Activated naive CD4-positive, alpha-beta T cell treated with anti-CD3 and anti-CD28 coated beads, Interleukin-2, amount 10 ng/mL, durations not matched to agents 7 days and 5 days (primary cell): Measurements from ENCODE around the gene PINLYP.

Experiments used
- CTCF ChIA-PET: fragments of 350-600 bp; sonication (Branson Sonifier 250); formaldehyde crosslinking; loops from one replicate; lab custom pipeline; 2021; ENCODE audit warnings: antibody characterized with exemption; lab: Charles Lee
- DNase-seq: peaks from one replicate; pipeline ENCODE4 v3.0.0-alpha.2; 2020
- H3K27ac Mint-ChIP-seq: one replicate; pipeline ENCODE4 v1.8.0; 2021; ENCODE audit warnings: mild to moderate bottlenecking, moderate library complexity, mixed read lengths
- H3K27me3 Mint-ChIP-seq: one replicate; pipeline ENCODE4 v1.8.0; 2021; ENCODE audit warnings: mild to moderate bottlenecking, mixed read lengths
- H3K36me3 Mint-ChIP-seq: one replicate; pipeline ENCODE4 v1.8.0; 2021; ENCODE audit warnings: mixed read lengths
- H3K4me1 Mint-ChIP-seq: one replicate; pipeline ENCODE4 v1.8.0; 2021; ENCODE audit warnings: mixed read lengths
- H3K4me3 Mint-ChIP-seq: one replicate; pipeline ENCODE4 v1.8.0; 2021; ENCODE audit warnings: mild to moderate bottlenecking, moderate library complexity, mixed read lengths
- H3K9me3 Mint-ChIP-seq: one replicate; pipeline ENCODE4 v1.8.0; 2021; ENCODE audit warnings: mixed read lengths

PINLYP gene

GRCh38 chr19:43624933-43625332 lies 49.3 kb downstream of the PINLYP start:
- peak; percentile 93 for DNase-seq

GRCh38 chr19:43625918-43626579 lies 50.4 kb downstream of the PINLYP start:
- Mint-ChIP-seq H3K27ac (no peak overlapping the region), H3K36me3 (no peaks in the 10 kb centered on the region)

More at GRCh38 chr19:43624933-43625332, 49.3 kb downstream of the PINLYP start:
- H3K9me3 Mint-ChIP-seq: no peaks in the 10 kb centered on the region
- peak overlapping the region; percentile 37 for H3K27ac Mint-ChIP-seq
- no peaks in the 10 kb centered on the region for H3K36me3 Mint-ChIP-seq
- no peak overlapping the region for H3K4me3 Mint-ChIP-seq
- H3K4me1 Mint-ChIP-seq: peaks cover 49% of the 10 kb centered on the region
- peaks cover 27% of the 10 kb centered on the region for H3K27me3 Mint-ChIP-seq
- CTCF ChIA-PET: interaction anchor here (1.2 kb wide), 1 partner anchor 65 kb away, joined by 3 read pairs; no protein-coding TSS in a partner anchor

GRCh38 chr19:43626838-43627237 lies 51.2 kb downstream of the PINLYP start:
- no peak overlapping the region for H3K4me3 Mint-ChIP-seq
- CTCF ChIA-PET: interaction anchor here (0.6 to 1.3 kb wide), 2 partner anchors 32 to 187 kb away, joined by 3 read pairs; no protein-coding TSS in a partner anchor
- H3K9me3 Mint-ChIP-seq: no peaks in the 10 kb centered on the region
- no peaks in the 10 kb centered on the region for H3K36me3 Mint-ChIP-seq
- peaks cover 27% of the 10 kb centered on the region for H3K27me3 Mint-ChIP-seq
- no peak for DNase-seq
- H3K4me1 Mint-ChIP-seq: peaks cover 37% of the 10 kb centered on the region
- H3K27ac Mint-ChIP-seq: no peak overlapping the region

More at GRCh38 chr19:43625918-43626579, 50.4 kb downstream of the PINLYP start:
- peak; percentile 47 for DNase-seq
- Mint-ChIP-seq H3K4me3 (no peak overlapping the region), H3K27me3 (peaks cover 27% of the 10 kb centered on the region), H3K4me1 (peaks cover 40% of the 10 kb centered on the region), H3K9me3 (no peaks in the 10 kb centered on the region)
- CTCF ChIA-PET: interaction anchor here (0.6 to 1.3 kb wide), 4 partner anchors 32 to 186 kb away, joined by 3 read pairs; no protein-coding TSS in a partner anchor

- peaks cover 46% of the 10 kb centered on the region for H3K27me3 Mint-ChIP-seq
Observed at GRCh38 chr19:43628646-43629326, 53.2 kb downstream of the PINLYP start.

GRCh38 chr19:43631491-43631890 lies 55.9 kb downstream of the PINLYP start:
- no peak overlapping the region for H3K4me3 Mint-ChIP-seq
- CTCF ChIA-PET: no interaction called here
- H3K9me3 Mint-ChIP-seq: no peaks in the 10 kb centered on the region
- H3K4me1 Mint-ChIP-seq: peaks cover 11% of the 10 kb centered on the region
- no peak overlapping the region for H3K27ac Mint-ChIP-seq
- no peaks in the 10 kb centered on the region for H3K36me3 Mint-ChIP-seq
- no peak for DNase-seq
- peaks cover 61% of the 10 kb centered on the region for H3K27me3 Mint-ChIP-seq

More at GRCh38 chr19:43628646-43629326, 53.2 kb downstream of the PINLYP start:
- CTCF ChIA-PET: no interaction called here
- no peak for DNase-seq
- Mint-ChIP-seq H3K9me3 (no peaks in the 10 kb centered on the region), H3K27ac (no peak overlapping the region), H3K4me3 (no peak overlapping the region), H3K4me1 (peaks cover 32% of the 10 kb centered on the region), H3K36me3 (no peaks in the 10 kb centered on the region)
